Central memory CD8-positive, alpha-beta T cell (primary cell): Measurements from ENCODE around the gene SMCR8.
"Not testable (repeated sequence)": the region's sequence is repeated elsewhere in the genome, so short reads cannot be mapped to it uniquely, and the experiment has no call there.

Source experiments
- ATAC-seq: fragments of 150-1000 bp; cut with Tn5 transposase; replicated peaks from 2 replicates; pipeline ENCODE4 v1.10.0; 2022; ENCODE audit warnings: mild to moderate bottlenecking, moderate FRiP score, moderate number of reproducible peaks; ENCODE audit not compliant: poor library complexity, severe bottlenecking; ENCODE audit errors: extremely low read depth
- DNase-seq, 2 donors: peaks; one replicate each; pipeline ENCODE4 v3.0.0; 2021; ENCODE audit warnings: low spot score in 2 of 2
- H3K27ac Mint-ChIP-seq: one replicate; pipeline ENCODE4 v1.8.0; 2022; ENCODE audit warnings: low read depth, mild to moderate bottlenecking, moderate library complexity, mixed read lengths
- H3K27me3 Mint-ChIP-seq: one replicate; pipeline ENCODE4 v1.8.0; 2022; ENCODE audit warnings: mixed read lengths
- H3K36me3 Mint-ChIP-seq: one replicate; pipeline ENCODE4 v1.8.0; 2022; ENCODE audit warnings: mild to moderate bottlenecking, moderate library complexity, mixed read lengths; ENCODE audit not compliant: insufficient read depth
- H3K4me1 Mint-ChIP-seq: one replicate; pipeline ENCODE4 v1.8.0; 2022; ENCODE audit warnings: mixed read lengths
- H3K4me3 Mint-ChIP-seq: one replicate; pipeline ENCODE4 v1.8.0; 2022; ENCODE audit warnings: mild to moderate bottlenecking, moderate library complexity, mixed read lengths
- H3K9me3 Mint-ChIP-seq: one replicate; pipeline ENCODE4 v1.8.0; 2022; ENCODE audit warnings: mixed read lengths

Gene SMCR8

GRCh38 chr17:18298061-18298460 is 17.0 kb upstream of the SMCR8 start:
- H3K27me3 Mint-ChIP-seq, H3K4me1 Mint-ChIP-seq, H3K27ac Mint-ChIP-seq, H3K9me3 Mint-ChIP-seq, ATAC-seq, DNase-seq, H3K4me3 Mint-ChIP-seq: not testable (repeated sequence)
- peaks cover 33% of the 10 kb centered on the region for H3K36me3 Mint-ChIP-seq

GRCh38 chr17:18300725-18301480 is 14.2 kb upstream of the SMCR8 start:
- Mint-ChIP-seq H3K4me1 (no peaks in the 10 kb centered on the region), H3K27ac (no peak overlapping the region), H3K36me3 (peaks cover 40% of the 10 kb centered on the region), H3K9me3 (no peaks in the 10 kb centered on the region), H3K27me3 (no peaks in the 10 kb centered on the region), H3K4me3 (no peak overlapping the region)
- no peak for DNase-seq
- no peak for ATAC-seq

- H3K4me3 Mint-ChIP-seq, H3K27ac Mint-ChIP-seq, H3K4me1 Mint-ChIP-seq, H3K9me3 Mint-ChIP-seq, DNase-seq, H3K27me3 Mint-ChIP-seq, ATAC-seq: not testable (repeated sequence)
- peaks cover 54% of the 10 kb centered on the region for H3K36me3 Mint-ChIP-seq
Observed at GRCh38 chr17:18303206-18303605, 11.9 kb upstream of the SMCR8 start.

GRCh38 chr17:18309202-18309601 is 5.9 kb upstream of the SMCR8 start:
- DNase-seq (no peak), ATAC-seq (no peak)
- Mint-ChIP-seq H3K27me3 (no peaks in the 10 kb centered on the region), H3K4me1 (peaks cover 25% of the 10 kb centered on the region), H3K9me3 (no peaks in the 10 kb centered on the region), H3K4me3 (no peak overlapping the region), H3K27ac (no peak overlapping the region), H3K36me3 (peaks cover 52% of the 10 kb centered on the region)

- no peaks in the 10 kb centered on the region for H3K9me3 Mint-ChIP-seq
- no peaks in the 10 kb centered on the region for H3K27me3 Mint-ChIP-seq
- H3K27ac Mint-ChIP-seq = peak overlapping the region; percentile 88
- ATAC-seq (peak; percentile 2), DNase-seq (no peak)
- peak overlapping the region; percentile 82 for H3K4me3 Mint-ChIP-seq
- H3K36me3 Mint-ChIP-seq = peaks cover 30% of the 10 kb centered on the region
- H3K4me1 Mint-ChIP-seq = peaks cover 60% of the 10 kb centered on the region
Observed at GRCh38 chr17:18314059-18314730, 898 bp upstream of the SMCR8 start.

GRCh38 chr17:18315562-18315922 is 449 bp downstream of the SMCR8 start:
- no peaks in the 10 kb centered on the region for H3K27me3 Mint-ChIP-seq
- peak overlapping the region; percentile 82 for H3K4me3 Mint-ChIP-seq
- H3K4me1 Mint-ChIP-seq = peaks cover 73% of the 10 kb centered on the region
- no peak for DNase-seq
- no peaks in the 10 kb centered on the region for H3K9me3 Mint-ChIP-seq
- peak overlapping the region; percentile 88 for H3K27ac Mint-ChIP-seq
- ATAC-seq = peak; percentile 25
- H3K36me3 Mint-ChIP-seq = peaks cover 27% of the 10 kb centered on the region

- H3K36me3 Mint-ChIP-seq = peaks cover 27% of the 10 kb centered on the region
Observed at GRCh38 chr17:18315961-18316360, 868 bp downstream of the SMCR8 start.

GRCh38 chr17:18318117-18318516 is 3.0 kb downstream of the SMCR8 start:
- H3K9me3 Mint-ChIP-seq = no peaks in the 10 kb centered on the region
- H3K36me3 Mint-ChIP-seq = peaks cover 28% of the 10 kb centered on the region
- no peak for DNase-seq
- no peaks in the 10 kb centered on the region for H3K27me3 Mint-ChIP-seq
- peak overlapping the region; percentile 82 for H3K4me3 Mint-ChIP-seq
- H3K27ac Mint-ChIP-seq = no peak overlapping the region
- ATAC-seq = no peak
- peaks cover 80% of the 10 kb centered on the region for H3K4me1 Mint-ChIP-seq

More at GRCh38 chr17:18315961-18316360, 868 bp downstream of the SMCR8 start:
- peaks cover 77% of the 10 kb centered on the region for H3K4me1 Mint-ChIP-seq
- ATAC-seq = no peak
- no peaks in the 10 kb centered on the region for H3K9me3 Mint-ChIP-seq
- no peak for DNase-seq
- peak overlapping the region; percentile 82 for H3K4me3 Mint-ChIP-seq
- peak overlapping the region; percentile 88 for H3K27ac Mint-ChIP-seq
- H3K27me3 Mint-ChIP-seq = no peaks in the 10 kb centered on the region

GRCh38 chr17:18318771-18319450 is 3.8 kb downstream of the SMCR8 start:
- Mint-ChIP-seq H3K4me1 (peaks cover 73% of the 10 kb centered on the region), H3K27ac (no peak overlapping the region), H3K27me3 (no peaks in the 10 kb centered on the region), H3K9me3 (no peaks in the 10 kb centered on the region), H3K4me3 (peak overlapping the region; percentile 46), H3K36me3 (peaks cover 28% of the 10 kb centered on the region)
- ATAC-seq = no peak
- DNase-seq = no peak

GRCh38 chr17:18319604-18320256 is 4.6 kb downstream of the SMCR8 start:
- H3K4me1 Mint-ChIP-seq = peaks cover 69% of the 10 kb centered on the region
- peak overlapping the region; percentile 46 for H3K4me3 Mint-ChIP-seq
- H3K36me3 Mint-ChIP-seq = peaks cover 32% of the 10 kb centered on the region
- H3K27me3 Mint-ChIP-seq = no peaks in the 10 kb centered on the region
- H3K27ac Mint-ChIP-seq = no peak overlapping the region
- ATAC-seq = no peak
- no peaks in the 10 kb centered on the region for H3K9me3 Mint-ChIP-seq
- DNase-seq = no peak

- Mint-ChIP-seq H3K4me1 (peaks cover 74% of the 10 kb centered on the region), H3K36me3 (peaks cover 31% of the 10 kb centered on the region), H3K9me3 (no peaks in the 10 kb centered on the region), H3K27ac (no peak overlapping the region), H3K4me3 (peak overlapping the region; percentile 36), H3K27me3 (no peaks in the 10 kb centered on the region)
- no peak for DNase-seq
- ATAC-seq = no peak
Observed at GRCh38 chr17:18320301-18320700, 5.2 kb downstream of the SMCR8 start.

- Mint-ChIP-seq H3K4me3 (no peak overlapping the region), H3K27me3 (no peaks in the 10 kb centered on the region), H3K9me3 (no peaks in the 10 kb centered on the region), H3K27ac (peak overlapping the region; percentile 42), H3K4me1 (peaks cover 66% of the 10 kb centered on the region), H3K36me3 (peaks cover 35% of the 10 kb centered on the region)
- no peak for DNase-seq
- ATAC-seq = no peak
Observed at GRCh38 chr17:18321309-18321708, 6.2 kb downstream of the SMCR8 start.
